ENCODE results near the gene KCNQ5. TPM values are rescaled to one million over a fixed set of nuclear protein-coding genes. Genes with fewer than 3 reads are reported as not detected.

Gene KCNQ5
- total RNA-seq, 3 donors from 2014 or later (not counting 1 experiment from before 2014, with no cell fraction given): 8.2 to 9.7 (median 8.7) TPM

GRCh38 chr6:72941263-72941662 is 319.4 kb downstream of the KCNQ5 start:
- Mint-ChIP-seq H3K36me3 (no peaks in the 10 kb centered on the region), H3K4me1 (peaks cover 0 to 5% of the 10 kb centered on the region in 2 donors), H3K9me3 (no peaks in the 10 kb centered on the region), H3K4me3 (no peak overlapping the region), H3K27me3 (ENCODE audit: low read depth in 2 of 2) (no peaks in the 10 kb centered on the region), H3K27ac (no peak overlapping the region)
- Histone ChIP-seq H3K9me3 (ENCODE audit: control insufficient read depth, insufficient read depth, low read length) (no peaks in the 10 kb centered on the region), H3K4me3 (ENCODE audit: low read length) (no peak overlapping the region), H3K4me1 (ENCODE audit: control insufficient read depth, insufficient read depth, low read length) (no peaks in the 10 kb centered on the region), H3K27me3 (ENCODE audit: control insufficient read depth, insufficient read depth, low read length) (no peaks in the 10 kb centered on the region), H3K36me3 (ENCODE audit: control insufficient read depth, insufficient read depth, low read length) (no peaks in the 10 kb centered on the region), H3K27ac (ENCODE audit: low read length) (no peak overlapping the region)
- ATAC-seq: no peak
- DNase-seq: no peak
- intact Hi-C loops (cut with micrococcal nuclease): no loop called here
- TF ChIP-seq CTCF (IDR thresholded peaks at IDR 0.05): no peak
- WGBS (ENCODE audit: insufficient coverage): no CpG with 5 or more reads among the region's 1 CpG

- H3K4me3 ChIP-seq (ENCODE audit: low read length): no peak overlapping the region
- no peaks in the 10 kb centered on the region for H3K9me3 Mint-ChIP-seq
- H3K9me3 ChIP-seq (ENCODE audit: control insufficient read depth, insufficient read depth, low read length): no peaks in the 10 kb centered on the region
- no peak overlapping the region for H3K27ac ChIP-seq (ENCODE audit: low read length)
- intact Hi-C loops (cut with micrococcal nuclease): no loop called here
- no peaks in the 10 kb centered on the region for H3K27me3 ChIP-seq (ENCODE audit: control insufficient read depth, insufficient read depth, low read length)
- no CpG with 5 or more reads among the region's 1 CpG for WGBS (ENCODE audit: insufficient coverage)
- H3K36me3 Mint-ChIP-seq: no peaks in the 10 kb centered on the region
- H3K4me1 Mint-ChIP-seq: peaks cover 0 to 5% of the 10 kb centered on the region in 2 donors
- no peaks in the 10 kb centered on the region for H3K4me1 ChIP-seq (ENCODE audit: control insufficient read depth, insufficient read depth, low read length)
- ATAC-seq (no peak), DNase-seq (no peak)
- H3K27me3 Mint-ChIP-seq (ENCODE audit: low read depth in 2 of 2): no peaks in the 10 kb centered on the region
- no peak for TF ChIP-seq CTCF (IDR thresholded peaks at IDR 0.05)
- H3K27ac Mint-ChIP-seq: no peak overlapping the region
- no peak overlapping the region for H3K4me3 Mint-ChIP-seq
- no peaks in the 10 kb centered on the region for H3K36me3 ChIP-seq (ENCODE audit: control insufficient read depth, insufficient read depth, low read length)
Observed at GRCh38 chr6:72941751-72942150, 319.9 kb downstream of the KCNQ5 start.

- Histone ChIP-seq H3K36me3 (ENCODE audit: control insufficient read depth, insufficient read depth, low read length) (no peaks in the 10 kb centered on the region), H3K9me3 (ENCODE audit: control insufficient read depth, insufficient read depth, low read length) (no peaks in the 10 kb centered on the region), H3K4me3 (ENCODE audit: low read length) (no peak overlapping the region), H3K4me1 (ENCODE audit: control insufficient read depth, insufficient read depth, low read length) (no peaks in the 10 kb centered on the region), H3K27me3 (ENCODE audit: control insufficient read depth, insufficient read depth, low read length) (no peaks in the 10 kb centered on the region), H3K27ac (ENCODE audit: low read length) (no peak overlapping the region)
- TF ChIP-seq CTCF (IDR thresholded peaks at IDR 0.05): no peak
- no peaks in the 10 kb centered on the region for H3K9me3 Mint-ChIP-seq
- no CpG with 5 or more reads among the region's 1 CpG for WGBS (ENCODE audit: insufficient coverage)
- intact Hi-C loops (cut with micrococcal nuclease): no loop called here
- no peak for DNase-seq
- H3K27ac Mint-ChIP-seq: no peak overlapping the region
- no peak for ATAC-seq
- H3K4me1 Mint-ChIP-seq: peaks cover 0 to 5% of the 10 kb centered on the region in 2 donors
- no peak overlapping the region for H3K4me3 Mint-ChIP-seq
- H3K27me3 Mint-ChIP-seq (ENCODE audit: low read depth in 2 of 2): no peaks in the 10 kb centered on the region
- no peaks in the 10 kb centered on the region for H3K36me3 Mint-ChIP-seq
Observed at GRCh38 chr6:72943699-72944098, 321.8 kb downstream of the KCNQ5 start.

GRCh38 chr6:72944660-72945059 is 322.8 kb downstream of the KCNQ5 start:
- Histone ChIP-seq H3K4me1 (ENCODE audit: control insufficient read depth, insufficient read depth, low read length) (no peaks in the 10 kb centered on the region), H3K36me3 (ENCODE audit: control insufficient read depth, insufficient read depth, low read length) (no peaks in the 10 kb centered on the region), H3K27ac (ENCODE audit: low read length) (no peak overlapping the region), H3K27me3 (ENCODE audit: control insufficient read depth, insufficient read depth, low read length) (no peaks in the 10 kb centered on the region), H3K9me3 (ENCODE audit: control insufficient read depth, insufficient read depth, low read length) (no peaks in the 10 kb centered on the region), H3K4me3 (ENCODE audit: low read length) (no peak overlapping the region)
- intact Hi-C loops (cut with micrococcal nuclease): no loop called here
- no peak for DNase-seq
- no peaks in the 10 kb centered on the region for H3K9me3 Mint-ChIP-seq
- WGBS (ENCODE audit: insufficient coverage): 76% methylated on average over 1 of the region's 2 CpGs
- peaks cover 0 to 5% of the 10 kb centered on the region in 2 donors for H3K4me1 Mint-ChIP-seq
- H3K36me3 Mint-ChIP-seq: no peaks in the 10 kb centered on the region
- no peaks in the 10 kb centered on the region for H3K27me3 Mint-ChIP-seq (ENCODE audit: low read depth in 2 of 2)
- no peak overlapping the region for H3K4me3 Mint-ChIP-seq
- no peak for ATAC-seq
- no peak for TF ChIP-seq CTCF (IDR thresholded peaks at IDR 0.05)
- no peak overlapping the region for H3K27ac Mint-ChIP-seq
